Endodermal cell (in vitro differentiated cells): ENCODE data around the gene SMG9. TPM values are rescaled to one million over a fixed set of nuclear protein-coding genes. Genes with fewer than 3 reads are reported as not detected.

ENCODE experiments used
- DNase-seq: peaks from one replicate; pipeline ENCODE4 v3.0.0-alpha.2; 2017
- H3K27ac ChIP-seq: 2 replicates; pipeline ENCODE4 v1.5.1; 2013; ENCODE audit warnings: mild to moderate bottlenecking, low read depth, low read length, moderate library complexity
- H3K27me3 ChIP-seq: 2 replicates; pipeline ENCODE4 v1.6.1; 2013; ENCODE audit warnings: mild to moderate bottlenecking, low read length, moderate library complexity; ENCODE audit not compliant: insufficient read depth, control insufficient read depth, poor library complexity, severe bottlenecking
- H3K36me3 ChIP-seq: 2 replicates; pipeline ENCODE4 v1.7.0; 2013; ENCODE audit warnings: mild to moderate bottlenecking, low read length, moderate library complexity; ENCODE audit not compliant: control insufficient read depth, insufficient read depth
- H3K4me1 ChIP-seq: one replicate; pipeline ENCODE4 v1.7.0; 2013; ENCODE audit warnings: low read length; ENCODE audit not compliant: control insufficient read depth, insufficient read depth
- H3K4me3 ChIP-seq: 2 replicates; pipeline ENCODE4 v1.5.1; 2013; ENCODE audit warnings: mild to moderate bottlenecking, low read length, moderate library complexity
- H3K9ac ChIP-seq: 2 replicates; pipeline ENCODE4 v1.6.1; 2013; ENCODE audit warnings: mild to moderate bottlenecking, low read length, moderate library complexity; ENCODE audit not compliant: poor library complexity, severe bottlenecking; ENCODE audit errors: extremely low read depth
- H3K9me3 ChIP-seq: 2 replicates; pipeline ENCODE4 v1.6.1; 2013; ENCODE audit warnings: mild to moderate bottlenecking, low read length, moderate library complexity; ENCODE audit not compliant: control insufficient read depth
- H3K27ac Mint-ChIP-seq: 2 replicates; pipeline ENCODE4 v1.8.0; 2020; ENCODE audit warnings: mixed read lengths
- H3K27me3 Mint-ChIP-seq: 2 replicates; pipeline ENCODE4 v1.8.0; 2021; ENCODE audit warnings: mild to moderate bottlenecking, mixed read lengths; ENCODE audit not compliant: insufficient read depth
- H3K36me3 Mint-ChIP-seq: 2 replicates; pipeline ENCODE4 v1.8.0; 2020; ENCODE audit warnings: low read depth, mixed read lengths
- H3K4me1 Mint-ChIP-seq: 2 replicates; pipeline ENCODE4 v1.8.0; 2020; ENCODE audit warnings: mixed read lengths
- H3K4me3 Mint-ChIP-seq: 2 replicates; pipeline ENCODE4 v1.8.0; 2020; ENCODE audit warnings: mild to moderate bottlenecking, moderate library complexity, mixed read lengths
- H3K9me3 Mint-ChIP-seq: 2 replicates; pipeline ENCODE4 v1.8.0; 2020; ENCODE audit warnings: mild to moderate bottlenecking, mixed read lengths
- WGBS, 2 experiments: methylation state at CpG; one replicate each; pipeline versions ENCODE4 v1.1.5 to v1.1.7; 2013; ENCODE audit warnings: missing lambda C conversion rate in 2 of 2, mixed read lengths in 1 of 2; ENCODE audit not compliant: insufficient coverage in 1 of 2, insufficient read length in 1 of 2; 5-methylcytosine and 5-hydroxymethylcytosine counted together
- total RNA-seq, 2 donors: library from RNA; stranded (reverse); fragmentation: NEBNext Ultra II Directional in 1 of 2; extraction: Animal tissue kit (Norgen Biotek cat#: 25700) in 1 of 2; gene quantifications; 2 replicates in 1 of 2; 3 replicates in 1 of 2; pipeline ENCODE4 v1.2.1, GENCODE V29; 2021
- TF ChIP-seq, protein P1 (sequence below): fragments of 200-600 bp; sonication (generic); conservative IDR thresholded peaks from 2 replicates; pipeline ENCODE4 v1.5.0; 2021; ENCODE audit warnings: antibody characterized with exemption, mild to moderate bottlenecking

SMG9 gene
- total RNA-seq, 2 donors from 2014 or later, result 44.6 to 53.8 TPM

DNA sequence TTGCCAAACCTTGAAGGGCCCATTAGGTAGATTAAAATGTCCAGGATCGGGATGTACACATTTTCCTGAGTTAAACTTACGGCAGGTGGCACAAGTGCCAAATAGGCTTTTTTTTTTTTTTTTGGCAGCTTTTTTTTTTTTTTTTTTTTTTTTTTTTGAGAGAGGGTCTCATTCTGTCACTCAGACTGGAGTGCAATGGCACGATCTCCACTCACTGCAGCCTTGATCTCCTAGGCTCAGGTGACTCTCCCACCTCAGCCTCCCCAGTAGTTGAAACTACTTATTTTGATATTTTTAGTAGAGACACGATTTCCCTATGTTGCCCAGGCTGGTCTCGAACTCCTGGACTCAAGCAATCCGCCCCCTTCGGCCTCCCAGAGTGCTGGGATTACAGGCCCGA, 29.9 kb downstream of the SMG9 start:
- H3K27ac Mint-ChIP-seq, result no peak overlapping the region
- Histone ChIP-seq H3K4me3 (no peak overlapping the region), H3K27ac (no peak overlapping the region), H3K9ac (no peak overlapping the region), H3K36me3 (peaks cover 14% of the 10 kb centered on the region), H3K4me1 (no peaks in the 10 kb centered on the region), H3K27me3 (no peaks in the 10 kb centered on the region), H3K9me3 (no peaks in the 10 kb centered on the region)
- DNase-seq, result no peak
- H3K36me3 Mint-ChIP-seq, result peaks cover 18% of the 10 kb centered on the region
- peaks cover 3% of the 10 kb centered on the region for H3K4me1 Mint-ChIP-seq
- 79 to 89% methylated on average over 3 to 8 of the region's 8 CpGs for WGBS, 2 experiments
- peaks cover 1% of the 10 kb centered on the region for H3K27me3 Mint-ChIP-seq
- TF ChIP-seq, protein P1, sequence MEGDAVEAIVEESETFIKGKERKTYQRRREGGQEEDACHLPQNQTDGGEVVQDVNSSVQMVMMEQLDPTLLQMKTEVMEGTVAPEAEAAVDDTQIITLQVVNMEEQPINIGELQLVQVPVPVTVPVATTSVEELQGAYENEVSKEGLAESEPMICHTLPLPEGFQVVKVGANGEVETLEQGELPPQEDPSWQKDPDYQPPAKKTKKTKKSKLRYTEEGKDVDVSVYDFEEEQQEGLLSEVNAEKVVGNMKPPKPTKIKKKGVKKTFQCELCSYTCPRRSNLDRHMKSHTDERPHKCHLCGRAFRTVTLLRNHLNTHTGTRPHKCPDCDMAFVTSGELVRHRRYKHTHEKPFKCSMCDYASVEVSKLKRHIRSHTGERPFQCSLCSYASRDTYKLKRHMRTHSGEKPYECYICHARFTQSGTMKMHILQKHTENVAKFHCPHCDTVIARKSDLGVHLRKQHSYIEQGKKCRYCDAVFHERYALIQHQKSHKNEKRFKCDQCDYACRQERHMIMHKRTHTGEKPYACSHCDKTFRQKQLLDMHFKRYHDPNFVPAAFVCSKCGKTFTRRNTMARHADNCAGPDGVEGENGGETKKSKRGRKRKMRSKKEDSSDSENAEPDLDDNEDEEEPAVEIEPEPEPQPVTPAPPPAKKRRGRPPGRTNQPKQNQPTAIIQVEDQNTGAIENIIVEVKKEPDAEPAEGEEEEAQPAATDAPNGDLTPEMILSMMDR, result no peak
- no peaks in the 10 kb centered on the region for H3K9me3 Mint-ChIP-seq
- no peak overlapping the region for H3K4me3 Mint-ChIP-seq

GRCh38 chr19:43723588-43723987, 31.2 kb downstream of the SMG9 start:
- Histone ChIP-seq H3K9me3 (no peaks in the 10 kb centered on the region), H3K9ac (no peak overlapping the region), H3K4me3 (no peak overlapping the region), H3K27ac (no peak overlapping the region), H3K36me3 (peaks cover 4% of the 10 kb centered on the region), H3K27me3 (no peaks in the 10 kb centered on the region), H3K4me1 (no peaks in the 10 kb centered on the region)
- Mint-ChIP-seq H3K4me1 (no peaks in the 10 kb centered on the region), H3K9me3 (no peaks in the 10 kb centered on the region), H3K27me3 (peaks cover 3% of the 10 kb centered on the region), H3K27ac (no peak overlapping the region), H3K4me3 (no peak overlapping the region), H3K36me3 (peaks cover 8% of the 10 kb centered on the region)
- TF ChIP-seq, protein P1, result peak; percentile 68
- 75 to 89% methylated on average over 2 to 8 of the region's 8 CpGs for WGBS, 2 experiments
- DNase-seq, result no peak

DNA sequence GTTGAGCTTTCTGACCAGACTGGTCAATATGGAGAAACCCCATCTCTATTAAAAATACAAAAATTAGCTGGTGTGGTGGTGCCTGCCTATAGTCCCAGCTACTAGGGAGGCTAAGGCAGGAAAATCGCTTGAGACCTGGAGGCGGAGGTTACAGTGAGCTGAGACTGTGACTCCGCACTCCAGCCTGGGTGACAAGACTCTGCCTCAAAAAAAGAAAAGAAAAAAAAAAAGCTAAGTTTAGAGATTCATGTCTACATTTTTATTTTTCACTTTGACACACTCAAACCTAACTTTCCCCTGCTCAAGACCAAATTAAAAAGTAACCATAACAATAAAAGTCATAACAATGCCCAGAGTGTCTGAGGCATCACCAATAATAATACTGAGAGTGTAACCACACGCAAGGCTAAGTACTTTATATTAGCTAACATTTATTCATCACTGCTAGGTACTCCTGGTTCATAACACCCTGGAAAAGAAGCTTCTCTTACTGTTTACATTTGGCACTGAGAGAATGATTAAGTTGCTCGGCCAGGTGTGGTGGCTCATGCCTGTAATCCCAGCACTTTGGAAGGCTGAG, 33.2 kb downstream of the SMG9 start:
- Mint-ChIP-seq H3K27me3 (peaks cover 3% of the 10 kb centered on the region), H3K4me3 (no peak overlapping the region), H3K9me3 (no peaks in the 10 kb centered on the region), H3K36me3 (no peaks in the 10 kb centered on the region), H3K4me1 (no peaks in the 10 kb centered on the region), H3K27ac (no peak overlapping the region)
- DNase-seq, result no peak
- H3K27me3 ChIP-seq, result no peaks in the 10 kb centered on the region
- H3K4me3 ChIP-seq, result no peak overlapping the region
- H3K4me1 ChIP-seq, result no peaks in the 10 kb centered on the region
- no peaks in the 10 kb centered on the region for H3K9me3 ChIP-seq
- no peak overlapping the region for H3K27ac ChIP-seq
- WGBS, 2 experiments, result 96 to 97% methylated on average over 5 of the region's 5 CpGs
- no peaks in the 10 kb centered on the region for H3K36me3 ChIP-seq
- TF ChIP-seq, protein P1, result no peak
- H3K9ac ChIP-seq, result no peak overlapping the region
